ENCODE data around the gene OLFM2.
"Not testable (repeated sequence)": the region's sequence is repeated elsewhere in the genome, so short reads cannot be mapped to it uniquely, and the experiment has no call there.

OLFM2 gene

DNA sequence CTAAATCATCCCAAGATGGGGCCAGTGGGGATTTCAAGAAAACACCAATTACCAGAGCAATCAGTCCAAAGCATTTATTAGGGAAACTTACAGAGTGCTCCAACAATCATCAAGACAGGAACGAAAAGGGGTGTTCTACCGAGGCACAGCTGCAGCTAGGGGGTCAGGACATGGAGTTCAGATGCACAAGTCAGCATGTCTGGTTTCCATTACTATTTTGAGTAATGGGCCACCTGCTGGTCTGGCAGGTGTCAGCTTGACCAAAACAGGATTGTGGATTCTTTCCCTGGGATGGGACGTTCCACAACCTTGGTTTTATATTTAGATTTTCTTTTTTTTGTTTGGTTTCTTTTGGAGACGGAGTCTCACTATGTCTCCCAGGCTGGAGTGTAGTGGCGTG is 112.5 kb downstream of the OLFM2 start:
- no peak for DNase-seq

DNA sequence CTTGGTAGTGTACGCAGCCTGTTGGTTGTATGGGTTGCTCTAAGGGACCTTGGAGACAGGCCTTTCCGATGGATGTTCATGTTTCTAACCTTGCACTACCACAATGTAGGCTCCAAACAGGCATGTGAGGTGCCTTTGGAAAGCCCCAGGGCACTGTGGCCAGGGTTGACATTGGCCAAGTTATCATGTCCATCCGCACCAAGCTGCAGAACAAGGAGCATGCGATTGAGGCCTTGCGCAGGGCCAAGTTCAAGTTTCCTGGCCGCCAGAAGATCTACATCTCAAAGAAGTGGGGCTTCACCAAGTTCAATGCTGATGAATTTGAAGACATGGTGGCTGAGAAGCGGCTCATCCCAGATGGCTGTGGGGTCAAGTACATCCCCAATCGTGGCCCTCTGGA is 116.3 kb downstream of the OLFM2 start:
- not testable (repeated sequence) for DNase-seq

DNA sequence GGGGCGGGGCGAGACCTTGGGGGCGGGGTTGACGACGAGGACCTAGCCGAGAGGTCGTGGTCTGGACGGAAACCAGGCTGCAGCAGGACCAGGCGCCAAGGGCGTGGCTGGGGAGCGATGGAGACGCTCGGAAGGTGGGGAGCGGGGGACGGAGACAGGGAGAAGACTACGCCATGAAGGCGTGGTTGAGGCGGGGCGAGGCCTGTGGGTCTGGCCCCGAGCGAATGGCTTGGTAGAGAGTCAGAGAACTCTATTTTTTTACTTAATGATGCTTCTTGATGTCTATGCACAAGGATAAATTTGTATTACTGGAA is 116.8 kb downstream of the OLFM2 start:
- no peak for DNase-seq

DNA sequence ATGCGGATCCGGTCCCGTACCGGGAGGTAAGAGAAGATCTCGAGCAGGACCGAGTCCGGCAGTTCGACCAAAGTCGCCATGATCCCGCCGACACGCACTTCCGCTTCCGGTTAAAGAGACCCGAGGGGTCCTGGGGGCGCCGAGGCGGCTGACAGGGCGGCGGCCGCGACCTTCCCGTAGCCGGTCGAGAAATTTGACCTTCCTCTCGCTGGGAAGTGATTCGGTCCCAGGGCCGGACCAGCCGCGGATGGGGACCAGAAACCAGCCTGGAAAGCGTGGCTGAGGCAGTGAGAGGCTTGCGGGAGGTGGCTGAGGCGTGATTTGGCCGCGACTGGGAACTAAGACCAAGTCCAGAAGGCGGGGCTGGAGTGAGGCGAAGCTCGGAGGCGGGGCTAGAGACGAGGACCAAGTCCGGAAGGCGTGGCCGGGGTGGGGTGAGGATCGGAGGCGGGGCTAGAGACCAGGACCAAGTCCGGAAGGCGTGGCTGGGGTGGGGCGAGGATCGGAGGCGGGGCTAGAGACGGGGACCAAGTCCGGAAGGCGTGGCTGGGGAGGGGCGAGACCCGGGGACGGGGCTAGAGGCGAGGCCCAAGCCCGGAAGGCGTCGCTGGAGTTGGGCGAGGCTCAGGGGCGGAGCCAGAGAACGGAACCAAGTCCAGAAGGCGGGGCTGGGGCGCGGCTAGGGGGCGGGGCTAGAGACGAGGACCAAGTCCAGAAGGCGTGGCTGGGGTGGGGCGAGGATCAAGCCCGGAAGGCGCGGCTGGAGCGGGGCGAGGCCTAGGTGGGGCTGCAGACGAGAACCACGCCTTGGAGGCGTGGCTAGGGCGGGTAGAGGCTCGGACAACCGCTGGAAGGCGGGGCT is 117.3 kb downstream of the OLFM2 start, which contains the start of gene FBXL12:
Gene FBXL12 (minus strand): TSS at position 346 of the 862 bp plus-strand sequence. CDS start 266 bp downstream, at position 80.
- peak; percentile 98 for DNase-seq

- DNase-seq, result no peak
These were observed 118.1 kb downstream of the OLFM2 start for GRCh38 chr19:9818175-9818733.

- no peak for DNase-seq
These were observed 125.2 kb downstream of the OLFM2 start for GRCh38 chr19:9811139-9811538.

GRCh38 chr19:9808855-9809824 is 127.2 kb downstream of the OLFM2 start:
- no peak for DNase-seq

- no peak for DNase-seq
These were observed 129.5 kb downstream of the OLFM2 start for GRCh38 chr19:9806803-9807202.
